GM08714 (cell line): ENCODE results near the gene ARHGAP20.
"Not testable (repeated sequence)": the region's sequence is repeated elsewhere in the genome, so short reads cannot be mapped to it uniquely, and the experiment has no call there.

Source experiments
- H3K4me3 ChIP-seq: fragments of 200-500 bp; sonication (Bioruptor generic); 2 replicates; pipeline ENCODE4 v1.5.1; 2014; ENCODE audit warnings: mild to moderate bottlenecking, low read length, inconsistent platforms
- ZNF274 ChIP-seq: IDR thresholded peaks from 2 replicates; pipeline ENCODE4 v1.6.1; 2012; ENCODE audit warnings: mild to moderate bottlenecking, low read depth, low read length

ARHGAP20 gene

DNA sequence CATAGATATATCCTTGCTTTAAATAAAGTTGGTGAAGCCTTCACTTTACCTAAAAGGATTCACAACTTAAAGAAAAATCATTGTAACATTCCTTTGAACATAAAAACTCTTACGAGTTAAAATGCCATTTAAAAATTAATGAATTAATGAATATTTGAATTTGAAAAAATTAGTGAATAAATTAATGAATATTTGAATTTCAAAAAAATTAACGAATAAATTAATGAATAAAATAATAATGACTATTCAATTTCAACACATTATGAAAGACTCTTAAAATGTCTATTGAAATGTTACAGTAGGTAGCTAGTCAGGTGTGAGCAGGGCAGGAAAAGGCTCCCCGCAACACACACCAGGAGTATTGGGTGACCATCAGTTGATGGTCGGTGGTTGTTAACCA is 22.9 kb downstream of the ARHGAP20 start:
- H3K4me3 ChIP-seq, result no peak overlapping the region
- TF ChIP-seq ZNF274, result no peak

DNA sequence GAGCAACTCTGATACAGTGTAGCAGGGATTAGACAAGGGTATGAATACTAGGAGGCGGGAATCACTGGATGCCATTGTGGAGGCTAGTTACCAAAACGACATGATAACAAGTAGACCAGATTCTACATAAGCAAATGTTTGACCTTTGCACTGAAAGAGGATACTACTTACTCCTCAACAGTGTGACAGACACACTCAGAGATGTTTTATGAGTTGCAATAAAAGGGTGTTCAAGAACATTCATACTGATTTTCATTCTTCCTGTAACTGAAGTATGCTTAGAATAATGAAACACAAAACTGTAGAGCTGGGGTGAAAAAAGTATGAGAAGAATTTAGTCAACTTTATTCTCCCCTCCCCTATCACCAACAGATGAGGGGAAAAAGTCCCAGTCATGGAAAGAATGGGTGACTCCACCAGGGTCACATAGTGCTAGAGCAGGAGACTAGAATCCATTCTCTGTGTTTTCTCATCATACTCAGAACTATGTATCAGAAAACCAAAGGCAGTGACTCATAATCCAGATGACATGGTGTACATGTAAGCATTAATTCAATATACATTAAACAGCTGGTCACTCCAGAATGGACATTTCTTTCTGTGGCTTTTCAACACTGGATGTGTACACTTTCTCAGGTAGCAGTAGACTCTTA is 32.8 kb downstream of the ARHGAP20 start:
- no peak for TF ChIP-seq ZNF274
- H3K4me3 ChIP-seq, result no peak overlapping the region

DNA sequence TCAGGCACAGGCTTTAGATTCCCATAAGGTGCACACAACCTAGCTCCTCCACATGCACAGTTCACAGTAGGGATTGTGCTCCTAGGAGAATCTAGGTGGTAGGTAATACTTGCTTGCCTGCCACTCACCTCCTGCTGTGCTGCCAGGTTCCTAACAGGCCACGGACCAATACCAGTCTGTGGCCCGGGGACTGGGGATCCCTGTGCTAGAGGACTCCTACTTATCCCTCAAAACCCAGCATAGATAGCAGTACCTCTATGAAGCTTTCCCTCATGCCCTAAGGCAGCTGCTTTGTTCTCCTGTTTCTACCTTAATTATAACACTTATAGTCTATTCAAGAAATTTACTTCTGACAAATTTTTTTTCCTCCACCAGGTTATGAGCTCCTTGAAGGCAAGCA is 36.7 kb downstream of the ARHGAP20 start:
- no peak overlapping the region for H3K4me3 ChIP-seq
- no peak for TF ChIP-seq ZNF274

DNA sequence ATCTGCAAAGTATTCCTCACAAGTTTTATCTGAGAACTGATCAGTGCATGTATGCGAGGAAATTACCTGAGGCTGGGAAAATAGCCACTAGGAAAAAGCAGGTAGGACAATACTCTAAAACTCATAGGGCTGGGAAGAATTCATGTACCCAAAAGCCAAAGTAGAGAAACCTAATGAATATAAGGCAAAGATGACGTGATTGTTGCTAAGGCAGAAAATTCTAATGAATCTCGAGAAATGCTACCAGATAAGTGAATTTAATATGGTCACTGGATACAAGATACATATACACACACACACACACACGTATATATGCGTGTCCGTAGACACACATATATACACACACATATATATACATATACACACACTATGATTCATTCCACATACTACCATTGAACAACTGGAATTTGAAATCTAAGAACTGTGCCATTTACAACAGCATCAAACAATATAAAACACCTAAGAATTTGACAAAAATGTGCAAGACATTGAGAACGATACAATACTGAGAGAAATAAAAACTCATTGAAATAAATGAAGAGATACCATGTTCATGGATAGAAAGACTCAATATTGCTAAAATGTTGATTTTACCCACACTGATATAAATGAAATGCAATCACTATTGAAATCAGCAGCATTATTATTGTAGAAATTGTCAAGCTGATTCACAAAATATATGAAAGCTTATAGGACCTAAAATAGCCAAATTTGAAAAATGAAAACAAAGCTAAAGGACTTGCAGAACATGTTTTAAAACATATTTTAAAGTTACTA is 46.4 kb downstream of the ARHGAP20 start:
- no peak overlapping the region for H3K4me3 ChIP-seq
- no peak for TF ChIP-seq ZNF274

DNA sequence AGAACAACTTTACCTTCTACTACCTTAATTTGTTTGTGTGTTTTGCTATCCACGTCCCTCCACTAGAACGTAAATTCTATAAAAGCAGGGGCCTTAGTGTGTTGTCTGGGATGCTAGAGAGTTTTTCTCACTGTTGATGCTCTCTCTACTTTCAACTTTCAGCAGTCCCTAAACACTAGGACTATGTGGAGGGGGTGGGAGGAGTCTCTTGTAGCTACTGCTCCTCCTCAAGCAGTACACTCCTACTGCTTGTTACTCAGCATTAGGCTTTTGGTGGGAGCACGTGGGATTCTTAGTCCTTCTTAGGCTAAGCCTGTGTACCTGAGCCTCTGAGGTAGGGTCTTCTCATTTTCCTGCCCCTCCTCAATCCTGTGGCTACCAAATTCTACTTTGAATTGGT is 56.3 kb downstream of the ARHGAP20 start:
- TF ChIP-seq ZNF274, result no peak

DNA sequence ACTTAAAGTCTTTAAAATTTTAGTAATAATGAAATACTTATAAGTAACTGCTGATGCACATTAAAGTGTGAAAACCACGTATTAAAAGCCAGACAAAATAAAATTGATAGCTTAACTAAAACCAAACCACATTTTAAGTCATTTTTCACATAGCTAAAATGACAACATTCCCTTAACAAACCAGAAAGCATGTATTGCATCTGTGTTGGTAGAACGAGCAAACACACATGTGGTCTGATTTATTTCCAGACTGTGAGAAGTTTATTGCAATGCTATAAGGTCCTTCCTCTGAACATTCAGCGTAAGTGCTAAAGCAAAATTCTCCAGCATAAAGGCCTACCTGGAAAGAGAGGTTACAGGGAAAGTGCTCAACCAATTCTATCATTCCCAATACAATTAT is 57.8 kb downstream of the ARHGAP20 start:
- no peak for TF ChIP-seq ZNF274
- H3K4me3 ChIP-seq, result no peak overlapping the region

More for the DNA sequence above, 56.3 kb downstream of the ARHGAP20 start:
- no peak overlapping the region for H3K4me3 ChIP-seq

DNA sequence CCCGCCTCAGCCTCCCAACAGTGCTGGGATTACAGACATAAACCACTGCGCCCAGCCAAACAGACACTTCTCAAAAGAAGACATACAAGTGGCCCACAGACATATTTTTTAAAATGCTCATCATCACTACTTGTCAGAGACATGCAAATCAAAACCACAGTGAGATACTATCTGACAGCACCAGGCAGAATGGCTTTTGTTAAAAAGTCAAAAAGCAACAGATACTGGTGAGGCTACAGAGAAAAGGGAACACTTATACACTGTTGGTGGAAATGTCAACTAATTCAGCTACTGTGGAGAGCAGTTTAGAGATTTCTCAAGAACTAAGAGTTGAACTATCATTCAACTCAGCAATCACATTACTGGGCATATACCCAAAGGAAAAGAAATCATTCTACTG is 67.0 kb downstream of the ARHGAP20 start:
- TF ChIP-seq ZNF274, result no peak
- H3K4me3 ChIP-seq, result no peak overlapping the region

DNA sequence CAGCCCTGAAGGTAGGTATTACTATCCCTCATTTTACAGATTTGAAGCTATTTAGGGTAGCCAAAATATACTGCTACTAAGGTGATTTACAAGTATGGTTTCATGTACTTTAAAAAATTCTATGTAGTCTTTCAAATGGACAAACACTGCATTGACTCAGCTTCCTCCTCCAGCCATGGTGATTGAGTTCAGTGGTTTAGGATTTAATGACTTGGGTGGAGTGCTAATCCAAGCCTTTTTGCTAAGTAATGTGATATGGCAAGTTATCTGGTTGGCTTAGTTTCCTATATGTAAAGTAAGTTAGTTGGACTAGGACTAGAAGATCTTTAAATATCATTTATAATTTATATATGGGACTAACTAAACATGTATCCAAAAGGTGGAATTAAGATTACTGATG is 77.9 kb downstream of the ARHGAP20 start:
- H3K4me3 ChIP-seq, result no peak overlapping the region
- no peak for TF ChIP-seq ZNF274

DNA sequence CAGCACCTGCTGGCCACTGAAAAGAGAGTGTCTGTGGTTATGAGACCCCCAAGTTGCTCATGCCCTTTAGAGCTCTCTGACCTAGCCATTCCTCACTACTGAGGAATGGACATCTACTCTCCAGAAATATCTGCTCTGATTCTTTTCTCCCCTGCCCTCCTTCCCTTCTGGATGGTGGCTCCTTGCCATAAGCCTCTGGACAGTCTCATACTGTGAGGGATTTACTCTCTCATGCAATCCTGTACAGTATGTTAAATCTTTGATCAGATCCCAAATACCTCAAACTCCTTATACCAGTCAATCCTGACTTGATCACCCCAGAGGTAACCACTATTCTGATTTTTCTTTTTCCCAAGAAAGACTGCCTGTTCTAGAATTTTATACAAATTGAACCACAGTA is 80.7 kb downstream of the ARHGAP20 start:
- no peak overlapping the region for H3K4me3 ChIP-seq
- no peak for TF ChIP-seq ZNF274

DNA sequence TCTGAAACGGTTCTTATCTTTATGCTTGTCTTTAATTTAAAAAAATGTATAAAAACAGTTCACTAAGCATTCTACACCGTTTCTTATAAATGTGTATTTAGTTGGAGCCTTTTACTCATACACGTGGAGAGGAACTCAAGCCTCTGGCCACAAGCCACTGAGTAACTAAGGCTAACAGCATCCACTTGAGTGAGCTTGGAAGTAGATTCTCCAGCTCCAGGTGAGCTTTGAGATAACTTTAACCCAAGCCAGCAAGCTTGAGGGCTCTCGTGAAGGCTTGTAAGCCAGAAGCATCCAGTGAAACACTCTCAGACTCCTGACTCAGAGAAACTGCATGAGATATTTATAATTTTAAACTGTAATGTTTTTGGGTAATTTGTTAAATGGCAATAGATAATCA is 82.6 kb downstream of the ARHGAP20 start:
- H3K4me3 ChIP-seq, result no peak overlapping the region
- TF ChIP-seq ZNF274, result no peak

DNA sequence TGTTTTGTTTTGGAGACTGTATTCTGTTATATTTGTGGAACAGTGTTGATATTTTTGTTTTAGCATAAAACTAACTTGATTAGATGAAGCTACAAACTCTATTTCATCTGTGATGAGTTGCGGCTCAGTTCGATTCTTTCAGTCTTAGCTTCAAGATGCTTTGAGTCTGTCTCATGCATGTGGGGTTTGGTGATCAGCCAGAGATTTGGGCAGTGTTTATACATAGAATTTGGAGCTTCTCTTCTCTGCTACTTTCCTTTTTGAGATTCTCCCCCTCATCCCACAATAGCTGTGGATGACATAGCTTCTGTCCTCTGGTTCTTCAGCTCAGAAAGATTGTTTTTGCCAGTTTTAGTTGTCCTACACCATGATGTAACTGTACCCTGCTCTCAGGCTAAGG is 90.4 kb downstream of the ARHGAP20 start:
- no peak overlapping the region for H3K4me3 ChIP-seq
- no peak for TF ChIP-seq ZNF274

DNA sequence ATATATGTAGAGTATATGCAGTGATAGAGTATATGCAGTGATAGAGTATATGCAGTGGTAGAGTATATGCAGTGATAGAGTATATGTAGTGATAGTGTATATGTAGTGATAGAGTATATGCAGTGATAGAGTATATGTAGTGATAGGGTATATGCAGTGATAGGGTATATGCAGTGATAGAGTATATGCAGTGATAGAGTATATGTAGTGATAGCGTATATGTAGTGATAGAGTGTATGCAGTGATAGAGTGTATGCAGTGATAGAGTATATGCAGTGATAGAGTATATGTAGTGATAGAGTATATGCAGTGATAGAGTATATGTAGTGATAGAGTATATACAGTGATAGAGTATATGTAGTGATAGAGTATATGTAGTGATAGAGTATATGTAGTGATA is 92.9 kb downstream of the ARHGAP20 start:
- H3K4me3 ChIP-seq, result not testable (repeated sequence)

DNA sequence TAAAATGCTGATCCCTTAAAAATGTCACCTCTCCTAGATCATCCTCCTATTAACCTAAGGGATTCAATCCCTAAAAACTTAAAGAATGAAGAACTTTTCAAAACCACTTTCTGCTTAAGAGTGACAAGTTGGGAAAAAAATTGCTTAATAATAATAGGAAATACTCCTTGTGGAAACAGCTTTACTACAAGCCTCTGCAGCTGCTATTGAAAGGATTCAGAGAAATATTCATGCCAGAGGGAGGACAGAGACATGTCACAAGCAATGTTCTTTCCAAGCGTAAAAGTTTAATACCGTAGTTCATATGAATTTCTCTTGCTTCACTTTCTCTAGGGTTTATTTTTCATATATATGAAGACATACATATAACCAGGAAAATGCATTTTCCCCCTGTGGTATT is 98.2 kb downstream of the ARHGAP20 start:
- TF ChIP-seq ZNF274, result no peak
- no peak overlapping the region for H3K4me3 ChIP-seq

DNA sequence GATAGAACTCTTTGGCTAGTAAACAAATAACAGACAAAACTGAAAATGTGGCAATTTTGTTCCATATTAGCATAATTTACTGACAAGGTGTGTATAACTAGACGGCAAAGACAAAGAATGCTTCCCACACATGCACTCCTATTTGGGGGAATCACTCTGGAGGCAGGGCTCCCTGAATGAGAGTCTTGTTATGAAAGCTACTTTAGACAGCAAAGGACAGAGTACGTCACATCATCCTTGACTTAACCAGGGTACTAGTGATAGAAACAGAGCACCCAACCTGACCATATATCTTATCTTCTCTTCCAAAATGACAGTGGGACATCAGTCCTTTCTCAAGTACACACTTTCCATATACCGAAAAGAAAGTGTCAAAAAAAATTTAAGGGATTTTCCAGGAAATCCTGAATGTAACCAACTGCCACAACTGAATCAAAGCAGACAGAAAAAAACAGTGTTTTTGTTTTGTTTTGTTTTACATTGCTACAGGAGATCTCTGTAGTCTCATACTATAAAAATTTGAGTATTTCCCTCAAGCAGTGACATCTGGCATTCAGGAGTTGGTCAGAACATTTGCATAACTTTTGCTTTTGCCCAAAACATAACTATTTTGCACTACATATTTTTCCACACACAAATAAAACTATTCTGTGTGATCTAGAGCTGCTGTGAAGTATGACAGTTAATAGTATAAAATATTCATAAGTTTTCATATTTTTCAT is 98.9 kb downstream of the ARHGAP20 start:
- no peak for TF ChIP-seq ZNF274
- no peak overlapping the region for H3K4me3 ChIP-seq

DNA sequence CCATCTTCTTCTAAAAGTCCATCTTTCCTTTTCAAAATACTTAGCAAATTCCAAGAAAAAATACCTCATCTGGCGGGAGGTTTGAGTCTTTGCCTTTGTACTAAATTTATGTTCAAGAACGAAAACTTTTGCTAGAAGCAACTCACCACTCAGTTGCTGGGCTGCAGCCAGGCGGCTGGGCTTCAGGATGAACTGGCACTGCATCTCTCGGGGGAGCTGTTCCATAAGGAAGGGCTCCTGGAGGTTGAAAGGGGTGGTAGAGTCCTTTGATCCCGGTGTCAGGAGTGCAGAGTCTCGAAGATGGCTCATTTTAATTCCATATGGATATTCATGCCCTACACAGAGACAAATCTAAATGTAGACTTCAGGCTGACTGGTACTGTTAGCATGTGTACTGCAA is 105.8 kb downstream of the ARHGAP20 start:
- no peak for TF ChIP-seq ZNF274
- H3K4me3 ChIP-seq, result no peak overlapping the region
